ENCODE measurements around the gene FILIP1.

- TF ChIP-seq CTCF (IDR thresholded peaks at IDR 0.05; ENCODE audit: borderline replicate concordance, extremely low read depth, low read length, poor library complexity, severe bottlenecking) (no peak), EZH2 (IDR thresholded peaks at IDR 0.05; ENCODE audit: borderline replicate concordance, low read depth, low read length, severe bottlenecking) (no peak)
These were observed 90.0 kb downstream of the FILIP1 start for GRCh38 chr6:75403563-75404080.

All from DND-41 (cell line).